ENCODE measurements around the gene ISG20.

ISG20 gene

GRCh38 chr15:88619796-88620195, 19.0 kb upstream of the ISG20 start:
- no peak overlapping the region for H3K4me3 ChIP-seq (ENCODE audit: low read depth, low read length)
- TF ChIP-seq CTCF (IDR thresholded peaks at IDR 0.05; ENCODE audit: low read depth, low read length), result no peak

GRCh38 chr15:88620995-88621772, 17.6 kb upstream of the ISG20 start, which contains the start of gene AEN:
Gene AEN (plus strand): TSS chr15:88621340. CDS start chr15:88626210, 4,870 bp downstream.
- TF ChIP-seq CTCF (IDR thresholded peaks at IDR 0.05; ENCODE audit: low read depth, low read length), result no peak
- H3K4me3 ChIP-seq (ENCODE audit: low read depth, low read length), result peak within 1 kb of the TSS; percentile 83

- TF ChIP-seq CTCF (IDR thresholded peaks at IDR 0.05; ENCODE audit: low read depth, low read length), result no peak
- H3K4me3 ChIP-seq (ENCODE audit: low read depth, low read length), result peak overlapping the region; percentile 83
Measured at GRCh38 chr15:88621789-88622604, 16.8 kb upstream of the ISG20 start.

GRCh38 chr15:88622605-88622975, 16.2 kb upstream of the ISG20 start:
- no peak for TF ChIP-seq CTCF (IDR thresholded peaks at IDR 0.05; ENCODE audit: low read depth, low read length)
- peak overlapping the region; percentile 83 for H3K4me3 ChIP-seq (ENCODE audit: low read depth, low read length)

- TF ChIP-seq CTCF (IDR thresholded peaks at IDR 0.05; ENCODE audit: low read depth, low read length), result no peak
- peak overlapping the region; percentile 83 for H3K4me3 ChIP-seq (ENCODE audit: low read depth, low read length)
Measured at GRCh38 chr15:88623061-88623460, 15.8 kb upstream of the ISG20 start.

- peak overlapping the region; percentile 83 for H3K4me3 ChIP-seq (ENCODE audit: low read depth, low read length)
- no peak for TF ChIP-seq CTCF (IDR thresholded peaks at IDR 0.05; ENCODE audit: low read depth, low read length)
Measured at GRCh38 chr15:88623632-88624031, 15.2 kb upstream of the ISG20 start.

Data from WI38 (cell line).